ENCODE data around the gene TMEM132D. TPM values are rescaled to one million over a fixed set of nuclear protein-coding genes. Genes with fewer than 3 reads are reported as not detected.

Gene TMEM132D
- total RNA-seq, 1 experiment from 2014 or later, result not detected

GRCh38 chr12:129036135-129036534, 867.7 kb downstream of the TMEM132D start:
- DNase-seq (ENCODE audit: extremely low read depth, low read depth), result no peak

GRCh38 chr12:129034558-129035289, 869.1 kb downstream of the TMEM132D start:
- DNase-seq (ENCODE audit: extremely low read depth, low read depth), result no peak

DNA sequence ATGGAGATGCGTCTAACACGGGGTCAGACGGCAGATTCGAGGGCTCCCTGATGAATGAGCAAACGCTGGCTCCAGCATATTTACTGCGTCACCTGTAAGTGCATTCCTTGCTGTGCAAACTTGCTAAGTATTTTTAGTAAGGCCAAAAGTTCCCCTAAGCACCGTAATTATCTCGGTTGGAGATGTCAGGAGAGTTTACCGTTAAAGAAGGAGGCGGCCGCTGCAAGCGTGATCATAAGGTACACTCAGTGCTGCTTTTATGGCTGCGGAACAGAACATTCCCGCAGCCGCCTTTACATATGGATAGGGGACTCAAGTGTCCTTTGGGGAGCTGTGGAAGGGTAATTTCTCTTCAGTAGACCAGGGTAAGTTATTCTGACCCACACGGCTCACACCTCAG, 875.0 kb downstream of the TMEM132D start:
- no peak for DNase-seq (ENCODE audit: extremely low read depth, low read depth)

GRCh38 chr12:129025055-129025454, 878.8 kb downstream of the TMEM132D start:
- DNase-seq (ENCODE audit: extremely low read depth, low read depth), result no peak

Small RNA genes lying within 50 kb of the gene (small RNA-seq; reads per million reads assigned to genes)
- gene RF02271, result 0 reads per million in 2 experiments

All from NCI-H460 (cell line).